GM12878 (cell line): ENCODE data around the gene ATAD5. TPM values are rescaled to one million over a fixed set of nuclear protein-coding genes. Genes with fewer than 3 reads are reported as not detected.

Experiments used
- ATAC-seq: fragments of 200-7000 bp; cut with Tn5 transposase; 3 replicates; pipeline ENCODE4 v1.9.1; 2020; ENCODE audit warnings: mild to moderate bottlenecking, moderate library complexity
- BruUV-seq: library from RNA; stranded (reverse); fragments of 400-500 nt; replicated peaks from 2 replicates; lab custom pipeline; 2021; lab: Mats Ljungman, UMichigan
- CTCF ChIA-PET: fragments of 300-600 bp; sonication (Branson Sonifier 250); formaldehyde crosslinking; extraction: SDS; loops from one replicate; lab custom pipeline; 2021; ENCODE audit warnings: inconsistent platforms; lab: Yijun Ruan, JAX
- POLR2A ChIA-PET: fragments of 350-600 bp; formaldehyde crosslinking; extraction: SDS; loops from one replicate; lab custom pipeline; 2021; ENCODE audit warnings: inconsistent platforms; lab: Charles Lee
- RAD21 ChIA-PET: fragments of 300-600 bp; sonication (Branson Sonifier 250); formaldehyde crosslinking; loops from one replicate; lab custom pipeline; 2023; ENCODE audit warnings: antibody characterized with exemption; ENCODE audit not compliant: unreplicated experiment; lab: Charles Lee
- SMC1A ChIA-PET: fragments of 300-600 bp; sonication (Branson Sonifier 250); formaldehyde crosslinking; loops from one replicate; lab custom pipeline; 2023; ENCODE audit not compliant: unreplicated experiment, uncharacterized antibody; lab: Charles Lee
- DNase-seq: peaks from one replicate; pipeline ENCODE4 v3.0.0-alpha.2; 2011; ENCODE audit warnings: low read depth, low spot score
- FAIRE-seq: peaks from 3 replicates; lab custom pipeline; 2011; peaks lifted over from hg19 to GRCh38; lab: Jason Lieb, UNC
- H2AFZ ChIP-seq: 2 replicates; pipeline ENCODE4 v1.6.0; 2011; ENCODE audit warnings: low read depth, low read length, control low read depth; ENCODE audit not compliant: control insufficient read depth
- H3K27ac ChIP-seq: 2 replicates; pipeline ENCODE4 v1.5.1; 2011; ENCODE audit warnings: control low read depth; ENCODE audit not compliant: control insufficient read depth, insufficient read depth
- H3K27me3 ChIP-seq, 2 experiments: replicated peaks in 1 of 2; 2 replicates each; pipeline versions ENCODE4 v1.6.0 to v1.6.1; 2011; ENCODE audit warnings: low read length in 1 of 2; ENCODE audit not compliant: control insufficient read depth in 2 of 2, insufficient read depth in 2 of 2
- H3K36me3 ChIP-seq, 2 experiments: 2 replicates each; pipeline ENCODE4 v1.5.1; 2011; ENCODE audit warnings: low read length in 1 of 2; ENCODE audit not compliant: control insufficient read depth in 2 of 2, insufficient read depth in 2 of 2
- H3K4me1 ChIP-seq: 2 replicates; pipeline ENCODE4 v1.6.1; 2011; ENCODE audit warnings: mild to moderate bottlenecking, low read length, moderate library complexity, mixed read lengths; ENCODE audit not compliant: control insufficient read depth, insufficient read depth
- H3K4me2 ChIP-seq: 2 replicates; pipeline ENCODE4 v1.6.0; 2011; ENCODE audit warnings: control low read depth; ENCODE audit not compliant: control insufficient read depth, insufficient read depth
- H3K4me3 ChIP-seq: fragments of 200-600 bp; sonication (generic); 2 replicates; pipeline ENCODE4 v1.5.1; 2016
- H3K79me2 ChIP-seq: 2 replicates; pipeline ENCODE4 v1.6.0; 2011; ENCODE audit warnings: low read length; ENCODE audit not compliant: control insufficient read depth, insufficient read depth
- H3K9ac ChIP-seq: 2 replicates; pipeline ENCODE4 v1.8.0; 2011; ENCODE audit warnings: low read length, control low read depth, mixed read lengths; ENCODE audit not compliant: control insufficient read depth, insufficient read depth
- H3K9me3 ChIP-seq: replicated peaks from 3 replicates; pipeline ENCODE4 v1.5.1; 2011; ENCODE audit warnings: mild to moderate bottlenecking, low read length; ENCODE audit not compliant: control insufficient read depth, insufficient read depth
- H4K20me1 ChIP-seq: 2 replicates; pipeline ENCODE4 v1.6.0; 2011; ENCODE audit not compliant: control insufficient read depth, insufficient read depth
- CTCF ChIP-seq, 3 experiments: IDR thresholded peaks in 2 of 3; conservative IDR thresholded peaks in 1 of 3; 2 replicates each; pipeline ENCODE4 v1.5.1; 2011; ENCODE audit warnings: low read depth in 3 of 3, low read length in 3 of 3, mild to moderate bottlenecking in 3 of 3, control low read depth in 2 of 3, moderate library complexity in 2 of 3, inconsistent platforms in 1 of 3, mixed read lengths in 1 of 3; ENCODE audit not compliant: control insufficient read depth in 2 of 3, insufficient read depth in 1 of 3; ENCODE audit errors: extremely low read depth in 1 of 3
- GABPA ChIP-seq: IDR thresholded peaks from 2 replicates; pipeline ENCODE4 v1.6.1; 2014; ENCODE audit warnings: antibody characterized with exemption, low read depth, mild to moderate bottlenecking, inconsistent platforms
- NFXL1 ChIP-seq: fragments of 450-650 bp; IDR thresholded peaks from 2 replicates; pipeline ENCODE4 v1.6.1; 2017; ENCODE audit warnings: antibody characterized with exemption, mild to moderate bottlenecking, borderline replicate concordance
- NR2F1 ChIP-seq: fragments of 450-650 bp; conservative IDR thresholded peaks from 2 replicates; pipeline ENCODE4 v1.6.1; 2017; ENCODE audit warnings: mild to moderate bottlenecking
- RAD21 ChIP-seq: IDR thresholded peaks from 2 replicates; pipeline ENCODE4 v1.6.1; 2011; ENCODE audit warnings: mild to moderate bottlenecking, low read depth, low read length, moderate library complexity; ENCODE audit not compliant: insufficient read depth
- SMC3 ChIP-seq: IDR thresholded peaks from 2 replicates; pipeline ENCODE4 v1.6.1; 2011; ENCODE audit warnings: low read length, improper control_type of control experiment, borderline replicate concordance
- SP1 ChIP-seq: IDR thresholded peaks from one replicate; pipeline ENCODE4 v1.6.1; 2011; ENCODE audit warnings: low read depth, low read length
- in situ Hi-C: fragments of 300-500 bp; cut with MboI; formaldehyde crosslinking; loops from 9 replicates; pipeline ENCODE4 v1.14.3; 2018; ENCODE audit warnings: mixed read lengths
- intact Hi-C: fragments of 100-400 bp; cut with micrococcal nuclease; formaldehyde crosslinking; loops from one replicate; pipeline ENCODE4 v1.14.2; 2022; ENCODE audit not compliant: unreplicated experiment
- polyA plus RNA-seq, 11 experiments: library from polyadenylated mRNA; depleted of rRNA in 4 of 11; unstranded in 6 of 11; stranded (reverse) in 5 of 11; fragments of >200 nt; fragmentation: Nextera tagmentation in 4 of 11; fragmentation: Illumina TruSeq in 1 of 11; extraction: Ambion mirVana in 4 of 11; extraction: Trizol in 1 of 11; gene quantifications; 1 replicate in 1 of 11; 2 replicates in 10 of 11; pipeline versions ENCODE4 v1.2.1 to v1.2.3, GENCODE V29; 2011 to 2016; ENCODE audit warnings: inconsistent platforms in 2 of 11, missing spikeins in 2 of 11, low read depth in 1 of 11
- total RNA-seq, 4 experiments: library from RNA; depleted of rRNA in 3 of 4; stranded (reverse); fragments of >200 nt in 3 of 4; fragmentation: Illumina TruSeq in 1 of 4; extraction: Trizol in 1 of 4; gene quantifications; 2 replicates each; pipeline versions ENCODE4 v1.2.1 to v1.2.3, GENCODE V29; 2013 to 2021
- TF ChIP-seq, protein P1 (sequence below): fragments of 450-650 bp; IDR thresholded peaks from 2 replicates; pipeline ENCODE4 v1.6.1; 2017; ENCODE audit warnings: borderline replicate concordance

The ATAD5 gene
- total and polyA plus RNA-seq, 10 of the 15 experiments (the other 5 are each of a cell fraction or from before 2014, with no cell fraction given) = 3.8 to 19.7 (median 13.2) TPM

DNA sequence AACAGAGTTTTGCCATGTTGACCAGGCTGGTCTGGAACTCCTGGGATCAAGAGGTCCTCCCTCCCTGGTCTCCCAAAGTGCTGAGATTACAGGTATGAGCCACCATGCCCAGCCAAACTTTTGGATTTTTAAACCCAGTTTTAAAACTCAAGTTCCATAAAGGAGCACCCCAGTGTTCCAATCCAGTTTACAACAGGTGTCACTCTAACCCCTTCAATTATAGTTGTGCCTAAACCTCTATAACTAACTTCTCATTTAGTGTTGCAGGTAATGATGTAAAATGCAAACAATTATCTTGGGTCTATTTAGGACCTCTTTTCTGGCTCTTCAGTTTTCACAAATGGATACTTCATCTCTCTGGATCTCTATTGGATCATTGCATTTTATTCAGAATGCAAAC lies 82.2 kb downstream of the ATAD5 start:
- ATAC-seq (no peak), DNase-seq (no peak), FAIRE-seq (no peak)
- intact Hi-C loops (no loop called here), in situ Hi-C loops (loop anchor here (10.0 kb wide), 1 partner anchor 301 kb away; no protein-coding TSS in a partner anchor)
- Histone ChIP-seq H3K4me3 (no peak overlapping the region), H3K27me3 (no peaks in the 10 kb centered on the region; a peak in 1 of 4 replicates), H2AFZ (no peak overlapping the region), H3K27ac (no peak overlapping the region), H3K79me2 (no peaks in the 10 kb centered on the region), H3K36me3 (no peaks in the 10 kb centered on the region), H3K9me3 (no peaks in the 10 kb centered on the region), H4K20me1 (no peaks in the 10 kb centered on the region), H3K9ac (no peak overlapping the region), H3K4me2 (no peak overlapping the region), H3K4me1 (peaks cover under 1% of the 10 kb centered on the region; the same call in 1 of the 2 replicates)
- POLR2A ChIA-PET = no interaction called here
- BruUV-seq = no TSS peak
- CTCF ChIA-PET = interaction anchor here (1.5 to 1.8 kb wide), 2 partner anchors 15 to 303 kb away, joined by 3 to 6 read pairs; no protein-coding TSS in a partner anchor
- no peak for TF ChIP-seq NFXL1
- peak in 1 of 3 experiments; percentile 36; a peak in 1 of 6 replicates for TF ChIP-seq CTCF (IDR thresholded peaks at IDR 0.05 in 2 of 3, conservative IDR thresholded peaks at IDR 0.05 in 1 of 3; ENCODE audit: control insufficient read depth in 2 of 3, extremely low read depth in 1 of 3, insufficient read depth in 1 of 3, low read depth in 3 of 3, low read length in 3 of 3)
- no peak for TF ChIP-seq NR2F1
- TF ChIP-seq, protein P1, sequence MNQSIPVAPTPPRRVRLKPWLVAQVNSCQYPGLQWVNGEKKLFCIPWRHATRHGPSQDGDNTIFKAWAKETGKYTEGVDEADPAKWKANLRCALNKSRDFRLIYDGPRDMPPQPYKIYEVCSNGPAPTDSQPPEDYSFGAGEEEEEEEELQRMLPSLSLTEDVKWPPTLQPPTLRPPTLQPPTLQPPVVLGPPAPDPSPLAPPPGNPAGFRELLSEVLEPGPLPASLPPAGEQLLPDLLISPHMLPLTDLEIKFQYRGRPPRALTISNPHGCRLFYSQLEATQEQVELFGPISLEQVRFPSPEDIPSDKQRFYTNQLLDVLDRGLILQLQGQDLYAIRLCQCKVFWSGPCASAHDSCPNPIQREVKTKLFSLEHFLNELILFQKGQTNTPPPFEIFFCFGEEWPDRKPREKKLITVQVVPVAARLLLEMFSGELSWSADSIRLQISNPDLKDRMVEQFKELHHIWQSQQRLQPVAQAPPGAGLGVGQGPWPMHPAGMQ = no peak
- peak; percentile 41 for TF ChIP-seq RAD21
- TF ChIP-seq SP1 = no peak
- peak; percentile 22; the same call in 1 of the 2 replicates for TF ChIP-seq SMC3
- TF ChIP-seq GABPA = no peak
- RAD21 ChIA-PET = no interaction called here
- SMC1A ChIA-PET = no interaction called here
